ENCODE results near the gene RTN4RL1. TPM values are rescaled to one million over a fixed set of nuclear protein-coding genes. Genes with fewer than 3 reads are reported as not detected.
"Not testable (repeated sequence)": the region's sequence is repeated elsewhere in the genome, so short reads cannot be mapped to it uniquely, and the experiment has no call there.

Gene RTN4RL1
- total RNA-seq, 1 donor from 2014 or later, result 1.8 TPM

GRCh38 chr17:1895479-1895878 lies 129.7 kb downstream of the RTN4RL1 start:
- DNase-seq, result not testable (repeated sequence)

- DNase-seq, result no peak
These were observed 130.3 kb downstream of the RTN4RL1 start for GRCh38 chr17:1894753-1895339.

- no peak for DNase-seq
These were observed 134.2 kb downstream of the RTN4RL1 start for GRCh38 chr17:1890758-1891450.

GRCh38 chr17:1888741-1889140 lies 136.4 kb downstream of the RTN4RL1 start:
- DNase-seq, result no peak

Small RNA genes lying within 50 kb of the gene (small RNA-seq; reads per million reads assigned to genes)
- not detected for gene AC090617.9 (ENCODE audit: low replicate concordance)
- 7.3 reads per million, percentile 93 among the genes with 10 or more reads in this experiment for gene MIR132 (ENCODE audit: low replicate concordance)
- gene MIR212 (ENCODE audit: low replicate concordance), result 3.5 reads per million, percentile 91 among the genes with 10 or more reads in this experiment
- gene OVCA2 (ENCODE audit: low replicate concordance), result not detected

Other genes with a start within 250 kb of the RTN4RL1 start
- 16.1 TPM for gene SMYD4, start 195.4 kb downstream of the RTN4RL1 start, total RNA-seq
- 40.5 TPM for gene RPA1, start 195.3 kb downstream of the RTN4RL1 start, total RNA-seq
- 27.8 TPM for gene DPH1, start 4.8 kb upstream of the RTN4RL1 start, total RNA-seq
- gene OVCA2, start 16.7 kb upstream of the RTN4RL1 start, total RNA-seq, result 25.6 TPM
- gene HIC1, start 29.8 kb upstream of the RTN4RL1 start, total RNA-seq, result 56.1 TPM

Measured in tongue (tissue), 3 donors.